Activated T-cell treated with anti-CD3 and anti-CD28 coated beads for 48 hours (primary cell): Measurements from ENCODE around the gene VASH1.

Experiments used
- DNase-seq: peaks from one replicate; pipeline ENCODE4 v3.0.0-alpha.2; 2020; ENCODE audit warnings: low read depth

VASH1 gene

GRCh38 chr14:76832503-76832988 lies 71.3 kb downstream of the VASH1 start:
- DNase-seq, result no peak
